K562 treated with DMSO at 1 percent for 4 hours (cell line): Measurements from ENCODE around the gene ZNF681. TPM values are rescaled to one million over a fixed set of nuclear protein-coding genes. Genes with fewer than 3 reads are reported as not detected.

Experiments
- total RNA-seq: library from RNA; unstranded; fragments of 300-600 nt; gene quantifications from 2 replicates; pipeline ENCODE4 v1.2.3, GENCODE V29; 2022; ENCODE audit not compliant: insufficient read depth

The ZNF681 gene
- 1.0 and 1.3 TPM in 2 replicates for total RNA-seq

GRCh38 chr19:23758187-23759074 is at the start of gene ZNF681:
Gene ZNF681, minus strand, starts transcription at chr19:23758891. Its CDS starts 142 bp downstream, at chr19:23758749.

Other genes with a start within 250 kb of the ZNF681 start
- gene ZNF675, start 71.7 kb downstream of the ZNF681 start, total RNA-seq: 4.6 and 6.3 TPM in 2 replicates
- 5.1 and 10.6 TPM in 2 replicates for gene ZNF726, start 156.0 kb upstream of the ZNF681 start, total RNA-seq